Psoas muscle (tissue), 8 donors: ENCODE data around the gene MPI. TPM values are rescaled to one million over a fixed set of nuclear protein-coding genes. Genes with fewer than 3 reads are reported as not detected.

Experiments
- ATAC-seq, 4 donors: fragments of 200-7000 bp; cut with Tn5 transposase; one replicate each; pipeline ENCODE4 v1.9.1; 2020; ENCODE audit warnings: moderate library complexity in 3 of 4, mild to moderate bottlenecking in 2 of 4
- DNase-seq, 2 donors: peaks; one replicate each; pipeline ENCODE4 v3.0.0-alpha.2; 2020
- H3K27ac ChIP-seq: fragments of 200-600 bp; one replicate; pipeline ENCODE4 v1.8.0; 2022
- H3K27me3 ChIP-seq, 3 donors: fragments of 200-600 bp in 1 of 3; one replicate each; pipeline versions ENCODE4 v1.6.1 to v1.8.0; 2013 to 2022; ENCODE audit warnings: low read length in 2 of 3, mild to moderate bottlenecking in 2 of 3, moderate library complexity in 1 of 3; ENCODE audit not compliant: insufficient read depth in 3 of 3
- H3K36me3 ChIP-seq, 2 donors: fragments of 200-600 bp in 1 of 2; one replicate each; pipeline versions ENCODE4 v1.6.1 to v1.8.0; 2013 to 2022; ENCODE audit warnings: low read depth in 1 of 2, mild to moderate bottlenecking in 1 of 2, moderate library complexity in 1 of 2; ENCODE audit not compliant: insufficient read depth in 1 of 2
- H3K4me1 ChIP-seq: fragments of 200-600 bp; one replicate; pipeline ENCODE4 v1.8.0; 2022
- H3K4me3 ChIP-seq: fragments of 200-600 bp; one replicate; pipeline ENCODE4 v1.8.0; 2022; ENCODE audit warnings: mild to moderate bottlenecking
- H3K9me3 ChIP-seq: fragments of 200-600 bp; one replicate; pipeline ENCODE4 v1.8.0; 2022
- WGBS, 3 donors: extraction: QIAGEN DNeasy Blood & Tissue Kit; methylation state at CpG; one replicate each; pipeline versions ENCODE4 v1.1.6 to v1.1.7; 2013; 5-methylcytosine and 5-hydroxymethylcytosine counted together
- intact Hi-C, 2 donors: fragments of 100-400 bp; cut with DNase I; formaldehyde crosslinking; loops; one replicate each; pipeline versions ENCODE4 v1.11.0 to v1.14.2; 2022
- polyA plus RNA-seq, 3 donors: library from polyadenylated mRNA; stranded (reverse); fragments of 200-250 nt; gene quantifications; one replicate each; pipeline ENCODE4 v1.2.3, GENCODE V29; 2013
- total RNA-seq, 4 donors: library from RNA; stranded (reverse); fragmentation: NEBNext Ultra II Directional in 2 of 4; extraction: Animal tissue kit (Norgen Biotek cat#: 25700) in 2 of 4; gene quantifications; one replicate each; pipeline versions ENCODE4 v1.2.1 to v1.2.4, GENCODE V29; 2021 to 2023
- TF ChIP-seq, protein P1 (sequence below): fragments of 200-600 bp; IDR thresholded peaks from one replicate; pipeline ENCODE4 v1.8.0; 2022; ENCODE audit warnings: antibody characterized with exemption
- donor health status: healthy with polysubstance abuse.
- donor health status: DM: no; HTN: no; CAD: no; lungs with moderate emphysema.
- donor health status: Bipolar disorder and iron deficiency.
- donor health status: healthy.
- donor health status: DM: yes; HTN: yes; CAD: no.
- donor health status: DM: no; HTN: no; CAD: no.
- donor health status: DM: no; HTN: no; CAD: no.
- donor health status: DM: yes; HTN: yes; CAD: no.

The MPI gene
- total and polyA plus RNA-seq, 7 donors, result 26.4 to 61.2 (median 42.1) TPM

DNA sequence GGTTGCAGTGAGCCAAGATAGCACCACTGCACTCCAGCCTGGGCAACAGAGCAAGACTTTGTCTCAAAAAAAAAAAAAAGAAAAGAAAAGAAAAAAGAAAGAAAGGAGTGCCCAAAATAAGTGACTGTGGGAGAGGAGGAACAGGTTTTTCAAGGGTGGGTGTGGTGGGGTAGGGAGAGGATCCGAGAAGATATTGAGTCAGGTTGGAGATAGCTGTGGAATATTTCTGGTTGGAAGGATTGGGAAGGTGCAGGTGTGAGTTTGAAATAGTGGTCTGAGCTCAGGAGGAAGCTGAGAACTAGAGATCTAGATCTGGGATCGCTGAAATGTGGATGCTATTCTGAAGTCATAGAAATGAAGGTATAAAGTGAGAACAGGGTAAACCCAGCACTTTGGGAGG, 24.5 kb upstream of the MPI start:
- Histone ChIP-seq H3K27me3 (no peaks in the 10 kb centered on the region), H3K36me3 (peaks cover 0 to 5% of the 10 kb centered on the region in 2 donors), H3K27ac (no peak overlapping the region), H3K9me3 (no peaks in the 10 kb centered on the region), H3K4me1 (peaks cover 56% of the 10 kb centered on the region), H3K4me3 (no peak overlapping the region)
- DNase-seq (no peak), ATAC-seq (no peak)
- TF ChIP-seq, protein P1, sequence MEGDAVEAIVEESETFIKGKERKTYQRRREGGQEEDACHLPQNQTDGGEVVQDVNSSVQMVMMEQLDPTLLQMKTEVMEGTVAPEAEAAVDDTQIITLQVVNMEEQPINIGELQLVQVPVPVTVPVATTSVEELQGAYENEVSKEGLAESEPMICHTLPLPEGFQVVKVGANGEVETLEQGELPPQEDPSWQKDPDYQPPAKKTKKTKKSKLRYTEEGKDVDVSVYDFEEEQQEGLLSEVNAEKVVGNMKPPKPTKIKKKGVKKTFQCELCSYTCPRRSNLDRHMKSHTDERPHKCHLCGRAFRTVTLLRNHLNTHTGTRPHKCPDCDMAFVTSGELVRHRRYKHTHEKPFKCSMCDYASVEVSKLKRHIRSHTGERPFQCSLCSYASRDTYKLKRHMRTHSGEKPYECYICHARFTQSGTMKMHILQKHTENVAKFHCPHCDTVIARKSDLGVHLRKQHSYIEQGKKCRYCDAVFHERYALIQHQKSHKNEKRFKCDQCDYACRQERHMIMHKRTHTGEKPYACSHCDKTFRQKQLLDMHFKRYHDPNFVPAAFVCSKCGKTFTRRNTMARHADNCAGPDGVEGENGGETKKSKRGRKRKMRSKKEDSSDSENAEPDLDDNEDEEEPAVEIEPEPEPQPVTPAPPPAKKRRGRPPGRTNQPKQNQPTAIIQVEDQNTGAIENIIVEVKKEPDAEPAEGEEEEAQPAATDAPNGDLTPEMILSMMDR, result no peak
- WGBS, 3 donors, result 89 to 95% (median 92%) methylated on average over 2 of the region's 2 CpGs
- intact Hi-C loops, result no loop called here

DNA sequence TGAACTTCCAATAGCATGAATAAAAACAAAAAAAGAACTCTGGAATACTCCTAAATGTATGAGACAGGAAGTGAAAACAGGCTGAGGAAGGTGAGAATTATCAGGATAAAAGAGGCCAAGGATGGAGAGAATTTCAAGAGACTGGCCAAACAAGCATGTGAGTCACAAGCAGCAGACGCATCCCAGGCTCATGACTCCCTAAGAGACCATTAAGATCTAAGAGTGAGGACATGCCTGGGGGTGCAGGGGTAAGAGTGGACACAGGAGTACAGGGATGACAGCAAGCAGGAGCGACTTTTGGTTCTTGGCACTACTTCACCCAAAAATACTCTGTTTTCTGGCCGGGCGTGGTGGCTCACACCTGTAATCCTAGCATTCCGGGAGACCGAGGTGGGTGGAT, 23.8 kb upstream of the MPI start:
- no peak overlapping the region for H3K4me3 ChIP-seq
- H3K27me3 ChIP-seq, result no peaks in the 10 kb centered on the region
- peak overlapping the region; percentile 25 for H3K27ac ChIP-seq
- peaks cover 0 to 9% of the 10 kb centered on the region in 2 donors for H3K36me3 ChIP-seq
- peaks cover 58% of the 10 kb centered on the region for H3K4me1 ChIP-seq
- no peaks in the 10 kb centered on the region for H3K9me3 ChIP-seq
- WGBS, 3 donors, result 71 to 88% (median 74%) methylated on average over 6 of the region's 6 CpGs
- intact Hi-C loops, result no loop called here
- ATAC-seq, result peak in 2 of 4 donors; percentile 23 to 41
- TF ChIP-seq, protein P1, result no peak
- no peak for DNase-seq

GRCh38 chr15:74867466-74868038, 22.3 kb upstream of the MPI start:
- TF ChIP-seq, protein P1, result no peak
- 14 to 21% (median 17%) methylated on average over 1 of the region's 1 CpG for WGBS, 3 donors
- intact Hi-C loops, result no loop called here
- DNase-seq (no peak), ATAC-seq (no peak)
- Histone ChIP-seq H3K4me1 (peaks cover 70% of the 10 kb centered on the region), H3K27ac (peak overlapping the region; percentile 77), H3K27me3 (no peaks in the 10 kb centered on the region), H3K36me3 (peaks cover 0 to 9% of the 10 kb centered on the region in 2 donors), H3K4me3 (no peak overlapping the region), H3K9me3 (no peaks in the 10 kb centered on the region)

GRCh38 chr15:74868059-74868458, 21.8 kb upstream of the MPI start:
- ATAC-seq, result no peak
- TF ChIP-seq, protein P1, result no peak
- H3K4me1 ChIP-seq, result peaks cover 70% of the 10 kb centered on the region
- intact Hi-C loops, result no loop called here
- peak overlapping the region; percentile 77 for H3K27ac ChIP-seq
- WGBS, 3 donors, result 49 to 66% (median 57%) methylated on average over 6 of the region's 6 CpGs
- H3K9me3 ChIP-seq, result no peaks in the 10 kb centered on the region
- H3K27me3 ChIP-seq, result no peaks in the 10 kb centered on the region
- H3K4me3 ChIP-seq, result no peak overlapping the region
- no peak for DNase-seq
- peaks cover 0 to 9% of the 10 kb centered on the region in 2 donors for H3K36me3 ChIP-seq

DNA sequence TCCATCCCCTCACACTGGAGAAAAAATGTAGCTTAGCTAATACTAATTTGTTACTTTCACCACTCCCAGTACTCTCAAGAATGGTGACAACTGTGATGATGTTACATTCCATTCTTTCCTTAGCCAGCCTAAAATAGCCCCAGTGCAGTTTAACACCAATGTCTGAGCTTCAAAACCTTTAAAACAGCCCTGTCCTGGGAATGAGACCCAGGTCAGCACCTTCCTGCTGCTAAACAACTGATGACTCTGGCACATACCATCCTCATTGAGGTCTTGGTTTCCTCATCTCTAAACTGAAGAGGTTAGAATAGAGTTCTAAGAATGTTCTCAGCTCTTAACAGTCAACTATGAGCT, 20.5 kb upstream of the MPI start:
- TF ChIP-seq, protein P1, result no peak
- Histone ChIP-seq H3K27ac (peak overlapping the region; percentile 77), H3K9me3 (no peaks in the 10 kb centered on the region), H3K36me3 (peaks cover 0 to 5% of the 10 kb centered on the region in 2 donors), H3K27me3 (no peaks in the 10 kb centered on the region), H3K4me3 (peak overlapping the region; percentile 39), H3K4me1 (peaks cover 60% of the 10 kb centered on the region)
- intact Hi-C loops, result no loop called here
- no peak for DNase-seq
- peak in 2 of 4 donors; percentile 57 to 67 for ATAC-seq
